Measurements from ENCODE around the gene ULK2.

DNA sequence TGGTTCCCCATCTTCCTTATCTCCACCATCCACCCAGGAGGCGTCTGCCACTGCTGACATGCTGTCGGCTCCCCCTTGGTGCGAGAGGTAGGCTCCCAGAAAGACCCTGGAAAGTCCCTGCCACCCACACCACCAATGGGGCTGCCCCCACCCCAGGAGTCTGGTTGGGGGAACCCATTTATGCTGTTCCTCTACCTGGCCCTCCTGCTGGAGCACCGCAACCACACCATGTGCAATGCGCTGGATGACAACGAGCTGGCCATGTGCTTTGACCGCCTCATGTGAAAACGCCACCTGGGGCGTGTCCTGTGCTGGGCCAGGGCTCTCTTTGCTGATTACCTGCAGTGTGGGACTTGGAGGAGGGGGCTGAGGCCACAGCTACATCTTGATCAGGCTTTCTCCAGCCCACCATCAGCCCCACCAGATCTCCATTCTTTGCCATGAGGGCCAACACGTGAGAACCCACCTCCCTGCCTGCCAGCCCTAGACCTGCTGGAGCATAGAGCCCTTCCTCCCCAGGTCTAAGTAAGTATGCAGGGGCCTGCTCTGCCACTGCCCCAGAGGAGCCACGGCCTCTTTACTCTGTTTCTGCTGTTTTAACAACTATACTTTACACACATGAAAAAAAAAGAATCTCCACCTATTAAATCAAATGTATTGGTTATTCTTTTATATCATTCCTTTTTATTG, 111.8 kb downstream of the ULK2 start:
- TF ChIP-seq, protein P1, sequence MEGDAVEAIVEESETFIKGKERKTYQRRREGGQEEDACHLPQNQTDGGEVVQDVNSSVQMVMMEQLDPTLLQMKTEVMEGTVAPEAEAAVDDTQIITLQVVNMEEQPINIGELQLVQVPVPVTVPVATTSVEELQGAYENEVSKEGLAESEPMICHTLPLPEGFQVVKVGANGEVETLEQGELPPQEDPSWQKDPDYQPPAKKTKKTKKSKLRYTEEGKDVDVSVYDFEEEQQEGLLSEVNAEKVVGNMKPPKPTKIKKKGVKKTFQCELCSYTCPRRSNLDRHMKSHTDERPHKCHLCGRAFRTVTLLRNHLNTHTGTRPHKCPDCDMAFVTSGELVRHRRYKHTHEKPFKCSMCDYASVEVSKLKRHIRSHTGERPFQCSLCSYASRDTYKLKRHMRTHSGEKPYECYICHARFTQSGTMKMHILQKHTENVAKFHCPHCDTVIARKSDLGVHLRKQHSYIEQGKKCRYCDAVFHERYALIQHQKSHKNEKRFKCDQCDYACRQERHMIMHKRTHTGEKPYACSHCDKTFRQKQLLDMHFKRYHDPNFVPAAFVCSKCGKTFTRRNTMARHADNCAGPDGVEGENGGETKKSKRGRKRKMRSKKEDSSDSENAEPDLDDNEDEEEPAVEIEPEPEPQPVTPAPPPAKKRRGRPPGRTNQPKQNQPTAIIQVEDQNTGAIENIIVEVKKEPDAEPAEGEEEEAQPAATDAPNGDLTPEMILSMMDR (conservative IDR thresholded peaks at IDR 0.05) = no peak
- no peak for TF ChIP-seq ZFX (IDR thresholded peaks at IDR 0.05)
